Activated CD8-positive, alpha-beta memory T cell treated with anti-CD3 and anti-CD28 coated beads, Interleukin-2, amount 10 ng/mL, durations not matched to agents 7 days and 5 days (primary cell): ENCODE data around the gene UGCG. TPM values are rescaled to one million over a fixed set of nuclear protein-coding genes. Genes with fewer than 3 reads are reported as not detected.
"Not testable (repeated sequence)": the region's sequence is repeated elsewhere in the genome, so short reads cannot be mapped to it uniquely, and the experiment has no call there.

Source experiments
- ATAC-seq: fragments of 150-1000 bp; cut with Tn5 transposase; one replicate; pipeline ENCODE4 v1.10.0; 2021; ENCODE audit warnings: moderate library complexity
- CTCF ChIA-PET: fragments of 350-600 bp; sonication (Branson Sonifier 250); formaldehyde crosslinking; loops from one replicate; lab custom pipeline; 2021; ENCODE audit warnings: antibody characterized with exemption; lab: Charles Lee
- DNase-seq: peaks from one replicate; pipeline ENCODE4 v3.0.0-alpha.2; 2020
- H3K27ac Mint-ChIP-seq: one replicate; pipeline ENCODE4 v1.8.0; 2021; ENCODE audit warnings: mild to moderate bottlenecking, mixed read lengths
- H3K27me3 Mint-ChIP-seq: one replicate; pipeline ENCODE4 v1.8.0; 2021; ENCODE audit warnings: mixed read lengths
- H3K36me3 Mint-ChIP-seq: one replicate; pipeline ENCODE4 v1.8.0; 2021; ENCODE audit warnings: mild to moderate bottlenecking, mixed read lengths
- H3K4me1 Mint-ChIP-seq: one replicate; pipeline ENCODE4 v1.8.0; 2021; ENCODE audit warnings: mixed read lengths
- H3K4me3 Mint-ChIP-seq: one replicate; pipeline ENCODE4 v1.8.0; 2021; ENCODE audit warnings: mild to moderate bottlenecking, moderate library complexity, mixed read lengths
- H3K9me3 Mint-ChIP-seq: one replicate; pipeline ENCODE4 v1.8.0; 2022; ENCODE audit warnings: low read depth, mixed read lengths
- total RNA-seq, 2 experiments: library from RNA; stranded (reverse); gene quantifications; one replicate each; pipeline ENCODE4 v1.2.3, GENCODE V29; 2021

UGCG gene
- total RNA-seq, 2 experiments from 2014 or later = 14.4 to 21.6 TPM

GRCh38 chr9:111953444-111953843 lies 56.8 kb downstream of the UGCG start:
- DNase-seq (no peak), ATAC-seq (no peak)
- peaks cover 8% of the 10 kb centered on the region for H3K27me3 Mint-ChIP-seq
- no peak overlapping the region for H3K27ac Mint-ChIP-seq
- peaks cover 14% of the 10 kb centered on the region for H3K4me1 Mint-ChIP-seq
- H3K4me3 Mint-ChIP-seq = no peak overlapping the region
- CTCF ChIA-PET = interaction anchor here (1.5 kb wide), 1 partner anchor 40 kb away, joined by 3 read pairs; no protein-coding TSS in a partner anchor
- H3K9me3 Mint-ChIP-seq = no peaks in the 10 kb centered on the region
- H3K36me3 Mint-ChIP-seq = no peaks in the 10 kb centered on the region

GRCh38 chr9:111955048-111955447 lies 58.4 kb downstream of the UGCG start:
- Mint-ChIP-seq H3K27me3 (peaks cover 14% of the 10 kb centered on the region), H3K4me3 (no peak overlapping the region), H3K9me3 (no peaks in the 10 kb centered on the region), H3K4me1 (peaks cover 11% of the 10 kb centered on the region), H3K27ac (no peak overlapping the region), H3K36me3 (no peaks in the 10 kb centered on the region)
- CTCF ChIA-PET = interaction anchor here (0.6 to 2.0 kb wide), 3 partner anchors 17 to 38 kb away, joined by 3 to 4 read pairs (median 4); no protein-coding TSS in a partner anchor
- DNase-seq (no peak), ATAC-seq (no peak)

GRCh38 chr9:111957856-111958631 lies 61.4 kb downstream of the UGCG start:
- CTCF ChIA-PET = no interaction called here
- Mint-ChIP-seq H3K9me3 (no peaks in the 10 kb centered on the region), H3K4me3 (peak overlapping the region; percentile 37), H3K27me3 (peaks cover 30% of the 10 kb centered on the region), H3K4me1 (peaks cover 11% of the 10 kb centered on the region), H3K36me3 (no peaks in the 10 kb centered on the region), H3K27ac (no peak overlapping the region)
- DNase-seq (peak; percentile 44), ATAC-seq (peak; percentile 75)

GRCh38 chr9:111959468-111960359 lies 63.1 kb downstream of the UGCG start:
- CTCF ChIA-PET = interaction anchor here (1.0 kb wide), 1 partner anchor 18 kb away, joined by 3 read pairs; no protein-coding TSS in a partner anchor
- Mint-ChIP-seq H3K36me3 (no peaks in the 10 kb centered on the region), H3K9me3 (no peaks in the 10 kb centered on the region), H3K27me3 (peaks cover 30% of the 10 kb centered on the region), H3K4me3 (no peak overlapping the region), H3K4me1 (peaks cover 11% of the 10 kb centered on the region), H3K27ac (no peak overlapping the region)
- no peak for DNase-seq
- no peak for ATAC-seq

GRCh38 chr9:111960485-111960884 lies 63.9 kb downstream of the UGCG start:
- H3K36me3 Mint-ChIP-seq, H3K4me3 Mint-ChIP-seq, CTCF ChIA-PET, ATAC-seq, DNase-seq, H3K27ac Mint-ChIP-seq, H3K9me3 Mint-ChIP-seq: not testable (repeated sequence)
- Mint-ChIP-seq H3K4me1 (peaks cover 13% of the 10 kb centered on the region), H3K27me3 (peaks cover 27% of the 10 kb centered on the region)

- Mint-ChIP-seq H3K9me3 (no peaks in the 10 kb centered on the region), H3K36me3 (no peaks in the 10 kb centered on the region), H3K27me3 (peaks cover 24% of the 10 kb centered on the region), H3K4me3 (no peak overlapping the region), H3K4me1 (peaks cover 15% of the 10 kb centered on the region), H3K27ac (no peak overlapping the region)
- CTCF ChIA-PET = interaction anchor here (1.2 kb wide), 1 partner anchor 113 kb away, joined by 4 read pairs; no protein-coding TSS in a partner anchor
- DNase-seq (no peak), ATAC-seq (no peak)
Observed at GRCh38 chr9:111961009-111961408, 64.4 kb downstream of the UGCG start.

GRCh38 chr9:111961575-111961974 lies 65.0 kb downstream of the UGCG start:
- ATAC-seq = no peak
- Mint-ChIP-seq H3K9me3 (no peaks in the 10 kb centered on the region), H3K4me3 (no peak overlapping the region), H3K27ac (no peak overlapping the region), H3K36me3 (no peaks in the 10 kb centered on the region), H3K27me3 (peaks cover 24% of the 10 kb centered on the region), H3K4me1 (peaks cover 15% of the 10 kb centered on the region)
- no peak for DNase-seq
- CTCF ChIA-PET = interaction anchor here (1.2 kb wide), 1 partner anchor 113 kb away, joined by 4 read pairs; no protein-coding TSS in a partner anchor

- H3K4me1 Mint-ChIP-seq = peaks cover 15% of the 10 kb centered on the region
- H3K4me3 Mint-ChIP-seq = no peak overlapping the region
- peaks cover 24% of the 10 kb centered on the region for H3K27me3 Mint-ChIP-seq
- ATAC-seq = no peak
- H3K36me3 Mint-ChIP-seq = no peaks in the 10 kb centered on the region
- no peaks in the 10 kb centered on the region for H3K9me3 Mint-ChIP-seq
- DNase-seq = no peak
- CTCF ChIA-PET = interaction anchor here (1.2 kb wide), 1 partner anchor 112 kb away, joined by 4 read pairs; no protein-coding TSS in a partner anchor
- H3K27ac Mint-ChIP-seq = no peak overlapping the region
Observed at GRCh38 chr9:111962021-111962420, 65.4 kb downstream of the UGCG start.

GRCh38 chr9:111963995-111964394 lies 67.4 kb downstream of the UGCG start:
- Mint-ChIP-seq H3K4me3 (no peak overlapping the region), H3K4me1 (peaks cover 4% of the 10 kb centered on the region), H3K27ac (no peak overlapping the region), H3K9me3 (no peaks in the 10 kb centered on the region), H3K36me3 (no peaks in the 10 kb centered on the region), H3K27me3 (peaks cover 20% of the 10 kb centered on the region)
- ATAC-seq (no peak), DNase-seq (no peak)
- CTCF ChIA-PET = no interaction called here

- peaks cover 4% of the 10 kb centered on the region for H3K4me1 Mint-ChIP-seq
- CTCF ChIA-PET = no interaction called here
- no peak overlapping the region for H3K27ac Mint-ChIP-seq
- peaks cover 16% of the 10 kb centered on the region for H3K27me3 Mint-ChIP-seq
- H3K36me3 Mint-ChIP-seq = no peaks in the 10 kb centered on the region
- DNase-seq = no peak
- no peak overlapping the region for H3K4me3 Mint-ChIP-seq
- no peaks in the 10 kb centered on the region for H3K9me3 Mint-ChIP-seq
- no peak for ATAC-seq
Observed at GRCh38 chr9:111965566-111966019, 69.0 kb downstream of the UGCG start.

- no peaks in the 10 kb centered on the region for H3K9me3 Mint-ChIP-seq
- H3K36me3 Mint-ChIP-seq = no peaks in the 10 kb centered on the region
- no peak for DNase-seq
- ATAC-seq = no peak
- peaks cover 4% of the 10 kb centered on the region for H3K4me1 Mint-ChIP-seq
- no peak overlapping the region for H3K4me3 Mint-ChIP-seq
- no peak overlapping the region for H3K27ac Mint-ChIP-seq
- peaks cover 12% of the 10 kb centered on the region for H3K27me3 Mint-ChIP-seq
- CTCF ChIA-PET = no interaction called here
Observed at GRCh38 chr9:111966124-111966723, 69.6 kb downstream of the UGCG start.

GRCh38 chr9:111966861-111967291 lies 70.3 kb downstream of the UGCG start:
- H3K27me3 Mint-ChIP-seq = peaks cover 7% of the 10 kb centered on the region
- CTCF ChIA-PET = no interaction called here
- no peak overlapping the region for H3K27ac Mint-ChIP-seq
- no peak for ATAC-seq
- no peak overlapping the region for H3K4me3 Mint-ChIP-seq
- no peak for DNase-seq
- H3K4me1 Mint-ChIP-seq = peaks cover 4% of the 10 kb centered on the region
- no peaks in the 10 kb centered on the region for H3K36me3 Mint-ChIP-seq
- H3K9me3 Mint-ChIP-seq = no peaks in the 10 kb centered on the region

- no peak overlapping the region for H3K4me3 Mint-ChIP-seq
- ATAC-seq (no peak), DNase-seq (no peak)
- no peaks in the 10 kb centered on the region for H3K9me3 Mint-ChIP-seq
- peaks cover 4% of the 10 kb centered on the region for H3K4me1 Mint-ChIP-seq
- H3K36me3 Mint-ChIP-seq = no peaks in the 10 kb centered on the region
- CTCF ChIA-PET = no interaction called here
- peaks cover 4% of the 10 kb centered on the region for H3K27me3 Mint-ChIP-seq
- no peak overlapping the region for H3K27ac Mint-ChIP-seq
Observed at GRCh38 chr9:111967621-111968020, 71.0 kb downstream of the UGCG start.
